ENCODE data around the gene MMP20.

Gene MMP20

DNA sequence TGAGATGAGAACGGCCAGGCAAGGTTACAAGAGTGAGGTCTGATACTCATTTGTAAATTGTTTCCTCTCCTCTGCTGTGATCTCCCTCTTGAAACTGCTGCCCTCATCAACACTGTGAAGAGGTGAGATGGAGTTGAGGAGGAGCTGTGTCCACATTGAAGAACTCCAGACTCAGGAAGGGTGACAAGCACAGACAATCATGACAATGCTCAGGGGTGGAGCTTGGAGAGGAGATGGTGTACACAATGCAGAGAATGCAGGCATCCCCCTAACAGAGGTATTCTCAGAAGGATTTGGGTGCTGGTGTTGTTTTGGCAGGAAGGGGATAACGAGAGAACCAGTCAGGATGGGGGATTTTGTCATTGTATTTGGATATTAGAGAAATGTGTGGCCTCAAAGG is 73.1 kb downstream of the MMP20 start:
- DNase-seq (ENCODE audit: low read depth), result no peak
- TF ChIP-seq, protein P1, sequence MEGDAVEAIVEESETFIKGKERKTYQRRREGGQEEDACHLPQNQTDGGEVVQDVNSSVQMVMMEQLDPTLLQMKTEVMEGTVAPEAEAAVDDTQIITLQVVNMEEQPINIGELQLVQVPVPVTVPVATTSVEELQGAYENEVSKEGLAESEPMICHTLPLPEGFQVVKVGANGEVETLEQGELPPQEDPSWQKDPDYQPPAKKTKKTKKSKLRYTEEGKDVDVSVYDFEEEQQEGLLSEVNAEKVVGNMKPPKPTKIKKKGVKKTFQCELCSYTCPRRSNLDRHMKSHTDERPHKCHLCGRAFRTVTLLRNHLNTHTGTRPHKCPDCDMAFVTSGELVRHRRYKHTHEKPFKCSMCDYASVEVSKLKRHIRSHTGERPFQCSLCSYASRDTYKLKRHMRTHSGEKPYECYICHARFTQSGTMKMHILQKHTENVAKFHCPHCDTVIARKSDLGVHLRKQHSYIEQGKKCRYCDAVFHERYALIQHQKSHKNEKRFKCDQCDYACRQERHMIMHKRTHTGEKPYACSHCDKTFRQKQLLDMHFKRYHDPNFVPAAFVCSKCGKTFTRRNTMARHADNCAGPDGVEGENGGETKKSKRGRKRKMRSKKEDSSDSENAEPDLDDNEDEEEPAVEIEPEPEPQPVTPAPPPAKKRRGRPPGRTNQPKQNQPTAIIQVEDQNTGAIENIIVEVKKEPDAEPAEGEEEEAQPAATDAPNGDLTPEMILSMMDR (conservative IDR thresholded peaks at IDR 0.05; ENCODE audit: low read depth, low read length), result no peak
- no peak overlapping the region for H3K4me3 ChIP-seq (ENCODE audit: low read depth, low read length)

DNA sequence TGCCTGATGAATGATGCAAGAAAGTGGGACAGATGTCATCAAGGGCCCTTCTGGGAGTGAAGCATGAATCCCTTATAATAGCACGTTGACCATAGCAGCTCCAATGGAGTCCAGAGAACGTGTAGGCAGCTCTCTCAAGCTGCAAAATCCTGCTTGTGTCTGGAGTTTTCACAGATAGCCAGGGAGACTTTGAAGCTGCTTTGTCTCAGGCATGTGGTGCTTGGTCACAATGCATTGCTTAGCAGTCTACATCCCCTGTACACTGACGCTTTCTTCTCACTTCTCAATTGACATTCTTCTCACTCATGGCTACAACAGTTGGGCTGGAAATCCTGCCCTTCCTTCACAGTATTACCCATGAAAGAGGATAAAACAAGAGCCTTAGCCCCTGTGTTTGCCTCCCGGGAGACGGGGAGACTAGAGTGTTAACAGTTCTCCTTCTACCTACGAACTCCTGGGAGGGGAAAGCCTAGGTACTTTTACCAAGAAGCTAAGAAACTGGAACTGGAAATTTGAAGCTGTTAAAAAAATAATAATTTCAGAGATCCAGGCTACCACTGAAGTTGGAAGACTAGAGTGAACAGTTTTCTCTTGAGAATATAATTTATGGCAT is 73.9 kb downstream of the MMP20 start:
- DNase-seq (ENCODE audit: low read depth), result no peak
- TF ChIP-seq, protein P1 (conservative IDR thresholded peaks at IDR 0.05; ENCODE audit: low read depth, low read length), result no peak
- no peak overlapping the region for H3K4me3 ChIP-seq (ENCODE audit: low read depth, low read length)

DNA sequence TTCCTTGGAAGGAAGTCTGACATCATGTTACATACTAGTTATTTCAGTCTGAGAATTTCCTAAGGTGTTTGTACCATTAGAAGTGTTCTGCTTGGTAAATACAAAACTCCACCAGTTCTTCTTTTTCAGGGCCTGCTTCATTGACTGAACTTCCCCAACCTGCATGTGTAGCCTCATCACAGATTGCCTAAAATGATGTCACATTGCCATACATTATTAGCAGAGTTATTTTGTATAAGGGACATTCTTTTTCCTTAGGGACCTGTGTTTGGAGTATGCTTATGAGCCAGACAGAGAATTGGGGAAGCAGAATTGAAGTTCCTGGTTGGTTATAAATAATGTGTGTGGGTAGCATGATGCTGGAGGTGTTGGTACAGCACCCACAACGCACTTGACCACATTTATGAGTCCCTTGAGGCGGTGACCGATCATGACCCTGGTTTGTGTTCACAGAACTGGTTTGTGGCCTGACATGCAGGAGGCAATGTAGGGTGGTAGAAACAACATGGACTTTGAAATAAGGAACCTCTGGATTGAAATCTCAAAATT is 78.1 kb downstream of the MMP20 start:
- no peak overlapping the region for H3K4me3 ChIP-seq (ENCODE audit: low read depth, low read length)
- TF ChIP-seq, protein P1 (conservative IDR thresholded peaks at IDR 0.05; ENCODE audit: low read depth, low read length), result no peak
- DNase-seq (ENCODE audit: low read depth), result no peak

GRCh38 chr11:102546427-102546826 is 78.7 kb downstream of the MMP20 start:
- peak; percentile 17 for DNase-seq (ENCODE audit: low read depth)
- H3K4me3 ChIP-seq (ENCODE audit: low read depth, low read length), result no peak overlapping the region
- TF ChIP-seq, protein P1 (conservative IDR thresholded peaks at IDR 0.05; ENCODE audit: low read depth, low read length), result no peak

GRCh38 chr11:102545701-102546100 is 79.4 kb downstream of the MMP20 start:
- no peak for DNase-seq (ENCODE audit: low read depth)
- TF ChIP-seq, protein P1 (conservative IDR thresholded peaks at IDR 0.05; ENCODE audit: low read depth, low read length), result no peak
- no peak overlapping the region for H3K4me3 ChIP-seq (ENCODE audit: low read depth, low read length)

GRCh38 chr11:102544594-102544993 is 80.5 kb downstream of the MMP20 start:
- TF ChIP-seq, protein P1 (conservative IDR thresholded peaks at IDR 0.05; ENCODE audit: low read depth, low read length), result no peak
- DNase-seq (ENCODE audit: low read depth), result no peak
- no peak overlapping the region for H3K4me3 ChIP-seq (ENCODE audit: low read depth, low read length)

DNA sequence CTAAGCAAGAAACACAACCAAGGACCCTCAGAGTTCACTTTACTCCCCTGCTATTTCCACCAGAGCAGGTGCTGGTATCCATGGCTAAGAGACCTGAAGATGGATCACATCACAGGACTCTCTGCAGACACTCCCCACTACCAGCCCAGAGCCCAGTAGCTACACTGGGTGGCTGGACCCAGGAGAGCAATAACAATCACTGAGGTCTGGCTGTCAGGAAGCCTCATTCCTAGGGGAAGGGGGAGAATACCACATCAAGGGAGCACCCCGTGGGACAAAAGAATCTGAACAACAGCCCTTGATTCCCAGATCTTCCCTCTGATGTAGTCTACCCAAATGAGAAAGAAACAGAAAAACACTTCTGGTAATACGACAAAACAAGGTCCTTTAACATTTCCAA is 85.6 kb downstream of the MMP20 start:
- TF ChIP-seq, protein P1 (conservative IDR thresholded peaks at IDR 0.05; ENCODE audit: low read depth, low read length), result no peak
- DNase-seq (ENCODE audit: low read depth), result no peak
- no peak overlapping the region for H3K4me3 ChIP-seq (ENCODE audit: low read depth, low read length)

Measured in choroid plexus epithelial cell (primary cell).